DMS53 (cell line): ENCODE data around the gene SUCLG1.
"Not testable (repeated sequence)": the region's sequence is repeated elsewhere in the genome, so short reads cannot be mapped to it uniquely, and the experiment has no call there.

Experiments used
- DNase-seq: peaks from one replicate; lab custom pipeline; 2025; lab: John Stamatoyannopoulos, UW

The SUCLG1 gene

DNA sequence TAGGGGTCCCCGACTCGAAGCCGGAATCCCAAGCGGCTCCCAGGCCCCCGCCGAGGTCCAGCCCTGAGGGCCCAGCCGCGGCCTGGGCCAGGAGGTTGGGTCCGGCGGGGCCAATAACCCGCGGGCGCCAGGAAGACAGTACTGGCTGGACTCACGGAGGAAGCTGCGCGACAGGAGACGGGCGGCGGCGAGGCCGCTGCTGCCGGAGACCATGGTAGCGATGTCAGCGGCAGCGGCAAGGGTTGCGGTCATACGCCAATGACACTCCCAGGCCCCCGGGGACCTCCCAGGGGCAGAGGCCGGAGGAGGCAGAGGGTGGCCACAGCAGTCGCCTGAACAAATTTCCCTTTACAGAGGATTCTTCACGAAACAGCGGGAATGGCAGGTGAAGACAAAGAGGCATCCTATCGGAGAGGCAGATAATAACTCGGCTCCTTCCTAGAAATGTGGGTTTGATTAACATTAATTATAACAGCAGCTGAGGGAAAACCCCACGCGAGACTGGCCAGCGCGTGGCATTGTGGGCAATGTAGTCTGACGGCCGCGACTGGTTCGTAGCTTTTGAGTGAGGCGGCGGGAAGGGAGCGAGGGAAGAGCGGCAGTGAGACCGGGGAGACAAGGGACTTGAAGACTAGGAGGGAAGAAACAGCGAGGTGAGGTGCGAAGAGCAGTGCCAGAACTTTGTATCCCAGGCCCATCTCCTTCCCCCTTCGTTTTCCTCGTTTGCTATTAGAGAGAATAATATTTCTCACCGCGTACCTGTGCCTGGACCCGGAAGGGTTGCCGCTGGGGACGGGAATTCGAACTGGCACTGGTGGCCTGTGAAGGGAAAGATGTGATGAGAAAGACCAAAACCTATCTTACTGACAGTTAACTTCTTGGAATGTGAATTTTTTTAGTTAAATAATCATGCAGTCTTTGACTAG is at the start of gene SUCLG1:
TSS of gene SUCLG1 (minus strand) at position 263 of the 926 bp plus-strand sequence. CDS start at position 252, 11 bp downstream.
- DNase-seq, result peak; percentile 96

DNA sequence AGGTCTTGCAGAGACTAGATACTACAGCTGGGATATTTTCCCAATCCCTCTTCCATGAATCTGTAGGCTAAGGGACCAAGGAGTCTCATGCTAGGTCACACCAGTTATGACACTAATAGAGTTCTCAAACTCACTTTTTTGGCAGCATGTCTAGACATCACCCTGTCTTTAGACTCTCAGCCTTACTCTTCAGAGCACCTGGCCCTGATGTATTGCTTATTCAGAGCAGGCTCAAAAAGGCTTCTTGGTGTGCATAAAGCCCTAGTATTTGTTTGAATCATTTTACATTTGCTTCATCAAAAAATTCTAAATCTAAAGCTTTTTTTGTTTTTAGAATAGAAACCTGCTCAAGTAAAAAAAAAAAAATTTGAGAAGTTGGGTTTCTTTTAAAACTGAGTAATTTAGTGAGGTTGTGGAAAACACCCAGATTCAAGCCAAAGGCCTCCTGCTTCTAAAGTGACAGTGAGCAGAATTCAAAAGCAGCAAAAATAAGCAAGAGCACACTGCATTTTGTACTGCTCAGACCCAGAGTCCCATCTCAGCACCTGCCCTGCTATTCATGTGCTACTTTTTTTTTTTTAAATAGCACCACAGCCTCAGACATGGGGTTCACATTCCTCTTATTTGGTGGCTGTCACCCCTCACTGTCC is 39.2 kb upstream of the SUCLG1 start:
- no peak for DNase-seq

DNA sequence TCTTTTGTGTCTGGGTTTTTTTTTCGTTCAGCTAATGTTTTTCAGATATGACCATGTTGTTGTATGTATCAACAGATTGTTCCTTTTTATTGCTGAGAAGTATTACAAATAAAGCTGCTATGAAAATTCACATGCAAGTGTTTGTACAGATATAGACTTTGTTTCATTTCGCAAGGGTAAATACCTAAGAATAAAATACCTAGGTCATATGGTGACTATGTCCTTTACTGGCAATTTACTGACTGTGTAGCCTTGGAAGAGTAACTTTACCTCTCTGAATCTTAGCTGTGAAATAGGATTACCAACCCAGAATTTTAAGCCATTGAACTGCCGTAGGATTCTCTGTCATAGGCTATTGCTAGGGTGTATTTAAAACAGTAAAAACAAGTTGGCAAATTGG is 38.2 kb upstream of the SUCLG1 start:
- no peak for DNase-seq

DNA sequence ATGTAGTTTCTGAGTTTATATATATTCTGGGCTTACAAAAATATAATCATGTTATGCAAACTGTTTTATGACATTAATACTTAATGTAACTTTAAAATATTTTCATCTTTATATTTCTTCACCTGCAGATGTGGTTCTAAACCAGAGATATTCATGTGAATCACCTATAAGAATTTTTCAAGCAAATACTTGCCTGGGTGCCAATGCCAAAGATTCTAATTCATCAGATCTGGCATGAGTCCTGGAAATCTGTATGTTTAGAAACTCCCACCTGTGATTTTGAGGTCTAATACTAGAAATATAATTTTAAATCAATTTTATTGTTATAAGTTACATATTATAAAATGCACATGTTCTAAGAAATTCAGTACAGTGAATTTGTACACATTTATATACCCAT is 37.3 kb upstream of the SUCLG1 start:
- DNase-seq, result no peak

DNA sequence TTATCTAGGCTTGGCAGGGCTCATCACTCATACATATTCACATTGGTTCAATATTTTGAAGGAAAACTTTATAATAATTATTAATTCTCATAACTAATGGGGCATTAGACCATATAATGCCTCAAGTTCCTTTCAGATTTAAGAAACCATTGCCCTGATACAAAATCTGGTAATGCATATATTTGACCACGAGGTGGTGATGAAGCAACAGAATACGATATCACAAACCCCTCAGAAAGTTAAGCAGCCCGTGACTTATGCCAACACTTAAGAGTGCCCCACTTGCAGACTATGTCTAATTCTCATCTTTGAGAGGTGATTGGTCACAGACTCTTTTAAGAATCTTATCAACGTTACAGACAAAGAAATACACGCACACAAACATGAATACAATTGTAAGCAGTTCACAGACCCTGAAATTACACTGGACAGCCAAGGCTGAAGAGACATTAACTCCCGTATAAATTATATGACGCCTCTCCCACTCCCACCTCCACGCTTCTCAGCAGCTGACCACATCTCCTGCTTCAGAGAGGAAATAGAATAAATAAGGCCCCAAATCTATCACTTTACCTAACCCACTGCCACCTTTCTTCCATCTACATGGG is 36.6 kb upstream of the SUCLG1 start:
- peak; percentile 82 for DNase-seq

DNA sequence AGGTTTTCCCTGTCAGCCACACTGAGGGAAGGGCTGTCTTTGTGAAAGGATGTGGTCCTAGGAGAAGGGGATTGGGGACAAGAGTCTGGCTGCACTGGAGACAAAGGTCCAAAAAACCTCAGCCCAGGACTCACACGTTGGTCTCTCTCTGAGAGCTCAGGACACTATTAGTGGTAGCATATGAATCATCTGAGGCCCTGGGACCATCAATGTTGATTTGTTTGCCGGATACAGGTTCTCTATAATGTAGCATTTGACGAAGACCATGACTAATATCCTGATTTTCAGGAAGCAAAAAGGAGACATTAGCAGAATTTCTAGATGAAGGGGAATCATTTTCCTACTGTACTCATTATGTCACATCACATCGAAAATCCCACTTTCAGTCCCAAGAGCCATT is 35.0 kb upstream of the SUCLG1 start:
- peak; percentile 15 for DNase-seq

DNA sequence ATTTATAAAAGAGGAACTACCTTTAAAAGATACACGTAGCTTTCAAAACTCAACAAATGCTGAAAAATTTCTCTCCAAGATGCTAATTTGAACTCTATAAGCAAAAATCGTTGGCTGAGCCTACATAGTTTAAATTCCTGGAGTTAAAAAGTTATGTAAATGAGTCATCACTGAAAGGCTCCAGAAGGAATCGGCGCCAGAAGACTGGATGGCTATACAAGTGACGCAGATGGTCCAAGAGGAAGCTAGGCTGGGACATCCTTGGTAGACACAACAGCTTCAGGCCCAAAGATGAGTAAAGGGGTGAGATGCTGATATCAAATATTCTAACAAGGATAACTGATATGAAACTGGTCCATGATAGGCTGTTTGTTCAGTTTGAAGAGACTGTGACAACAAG is 34.4 kb upstream of the SUCLG1 start:
- no peak for DNase-seq

DNA sequence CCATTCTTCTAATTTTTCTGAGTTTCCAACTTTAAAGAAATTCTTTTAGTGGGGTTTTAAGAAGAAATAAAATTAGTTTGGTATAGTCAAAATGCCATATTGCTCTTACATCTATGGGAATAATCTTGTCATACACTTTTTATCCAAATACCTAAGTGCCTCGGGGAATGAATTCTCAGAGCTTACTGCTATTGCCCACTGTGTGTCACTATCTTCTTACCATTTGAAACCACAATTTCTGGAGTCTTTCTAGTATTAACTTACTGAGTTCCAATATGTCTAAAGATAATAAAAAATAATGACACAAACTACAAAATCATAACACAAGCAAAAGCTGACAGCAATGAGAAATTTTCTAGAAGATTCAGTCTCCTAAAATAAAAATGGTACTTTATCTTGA is 33.5 kb upstream of the SUCLG1 start:
- DNase-seq, result peak; percentile 17

DNA sequence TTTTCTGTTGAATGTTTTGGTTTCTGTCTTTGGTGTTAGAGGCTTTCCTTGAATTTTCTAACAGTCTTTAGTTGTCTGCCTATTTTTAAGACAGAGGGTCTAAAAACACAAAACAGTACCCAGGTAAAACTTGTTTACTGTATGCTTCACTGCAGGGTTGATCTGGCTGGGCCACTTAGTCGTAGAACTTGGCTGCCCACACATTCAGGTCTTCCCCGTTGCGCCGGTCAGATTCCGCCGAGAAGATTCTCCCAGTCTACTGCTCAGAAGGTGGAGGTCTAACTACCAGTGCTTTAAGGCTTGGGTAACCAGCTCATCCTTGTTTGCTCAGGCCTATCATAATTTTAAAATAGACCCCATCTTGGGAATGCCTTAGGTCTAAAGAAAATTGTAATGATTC is 32.7 kb upstream of the SUCLG1 start:
- DNase-seq, result no peak

DNA sequence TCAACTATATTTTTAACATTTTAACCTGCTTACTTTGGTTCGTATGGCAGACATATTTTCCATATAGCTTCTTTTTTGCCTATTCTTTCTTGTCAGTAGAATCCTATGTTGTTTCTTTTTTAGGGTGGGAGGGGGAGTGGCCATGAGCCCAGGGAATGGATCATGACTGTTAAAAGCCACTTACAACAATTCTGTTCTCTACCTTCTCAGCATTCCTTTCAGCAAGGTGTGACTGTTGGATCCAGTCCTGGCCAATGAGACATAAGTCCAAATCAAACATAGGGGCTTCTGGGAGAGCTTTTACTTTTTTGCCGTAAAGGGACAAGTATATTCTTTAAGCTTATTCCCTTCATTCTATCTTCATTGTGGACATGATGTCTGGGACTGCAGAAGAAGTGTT is 32.2 kb upstream of the SUCLG1 start:
- no peak for DNase-seq

DNA sequence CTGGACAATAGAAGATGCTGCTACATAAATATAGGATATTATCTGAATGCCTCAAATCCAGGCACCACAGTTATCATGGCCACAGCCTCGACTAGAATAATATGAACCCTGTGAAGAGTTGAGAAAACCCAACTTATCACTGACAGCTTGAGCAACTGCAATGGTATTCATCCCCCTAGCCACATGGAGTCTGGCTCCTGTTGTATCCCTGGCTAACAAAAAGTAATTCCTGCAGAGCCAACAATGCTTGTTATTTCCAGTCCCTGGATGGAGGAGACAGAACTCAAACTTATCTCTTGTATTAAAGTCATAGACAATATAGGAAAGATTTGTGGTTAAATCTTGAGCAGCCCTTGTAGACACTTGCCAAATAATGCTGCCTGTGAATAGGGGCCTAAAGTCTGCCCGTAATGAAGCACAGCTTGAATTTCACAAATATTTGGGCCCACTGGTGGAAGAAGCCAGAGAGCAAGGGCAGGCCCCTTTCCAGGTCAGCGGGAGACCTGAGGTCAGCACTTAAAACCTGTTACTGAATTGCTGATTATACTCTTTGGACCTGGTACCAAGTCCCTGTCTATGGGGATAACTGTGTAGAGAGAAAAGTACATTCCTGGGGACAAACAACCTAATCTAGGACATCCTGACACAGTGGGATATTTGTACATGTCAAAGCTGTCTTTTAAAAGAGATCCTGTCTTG is 28.4 kb upstream of the SUCLG1 start:
- DNase-seq, result no peak

DNA sequence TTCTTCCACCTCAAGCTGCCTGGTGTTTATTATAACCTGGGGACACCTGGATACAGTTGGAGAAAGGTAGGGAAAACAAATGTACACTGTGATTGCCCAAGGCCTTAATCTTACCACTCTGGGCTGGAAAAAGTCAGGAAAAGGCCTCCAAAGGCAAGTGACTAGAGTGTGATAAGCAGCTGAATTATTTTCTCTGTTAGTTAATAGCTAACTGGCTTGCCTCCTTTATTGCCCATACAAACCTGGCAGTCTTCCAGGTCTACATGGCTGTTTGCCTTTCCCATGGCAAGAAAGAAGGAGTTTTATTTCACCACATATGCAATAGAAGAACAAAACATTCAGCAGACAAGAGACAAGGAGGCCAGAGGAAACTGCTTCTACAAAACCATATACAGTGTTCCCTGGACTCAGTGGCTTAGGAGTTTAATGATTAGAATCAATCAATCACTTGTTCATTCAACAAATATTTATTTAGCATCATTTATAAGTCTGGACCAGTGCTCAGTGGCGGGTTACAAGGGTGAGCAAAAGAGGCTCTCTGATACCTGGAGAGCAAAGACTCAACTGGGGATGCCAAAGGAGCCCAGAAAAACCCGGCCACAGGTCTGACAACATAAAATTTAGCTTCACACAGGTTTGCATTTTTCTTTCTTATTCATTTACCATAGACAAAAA is 27.5 kb upstream of the SUCLG1 start:
- DNase-seq, result peak; percentile 92

DNA sequence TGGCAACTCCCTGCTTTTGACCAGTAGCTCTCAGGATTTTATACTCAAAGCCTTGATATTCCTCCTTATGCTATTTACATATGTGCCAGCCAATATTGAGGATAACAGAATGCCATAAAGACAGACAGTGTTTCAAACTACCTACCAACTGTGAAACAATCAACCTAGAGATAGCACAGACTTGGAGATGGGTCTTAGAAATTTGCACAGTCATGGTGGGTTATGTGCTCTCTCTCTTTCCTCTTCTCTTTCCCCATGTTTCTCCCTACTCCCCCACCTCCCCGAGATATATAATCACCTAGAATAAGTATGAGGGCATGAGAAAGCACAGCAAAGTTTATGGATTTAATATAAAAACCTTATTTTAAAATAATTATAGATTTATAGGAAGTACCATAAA is 24.2 kb upstream of the SUCLG1 start:
- DNase-seq, result no peak

DNA sequence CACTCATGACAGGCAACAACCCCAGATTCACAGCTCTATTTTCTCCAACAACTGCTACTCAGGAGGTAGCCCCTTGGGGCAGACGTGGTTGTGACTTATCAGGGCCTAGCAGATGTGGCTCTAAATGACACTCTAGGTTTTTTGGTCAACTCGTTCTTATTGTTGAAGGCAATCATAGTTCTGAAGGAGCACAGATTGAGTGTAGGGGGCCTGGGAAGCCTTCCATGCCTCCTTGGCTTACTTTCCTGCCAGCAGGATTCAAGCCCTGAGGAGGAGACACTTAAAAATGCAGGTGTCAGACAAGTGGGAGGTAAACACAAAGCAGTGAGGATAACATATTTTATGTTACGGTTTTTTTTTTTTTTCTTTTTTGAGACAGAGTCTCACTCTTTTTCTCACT is 23.5 kb upstream of the SUCLG1 start:
- no peak for DNase-seq

DNA sequence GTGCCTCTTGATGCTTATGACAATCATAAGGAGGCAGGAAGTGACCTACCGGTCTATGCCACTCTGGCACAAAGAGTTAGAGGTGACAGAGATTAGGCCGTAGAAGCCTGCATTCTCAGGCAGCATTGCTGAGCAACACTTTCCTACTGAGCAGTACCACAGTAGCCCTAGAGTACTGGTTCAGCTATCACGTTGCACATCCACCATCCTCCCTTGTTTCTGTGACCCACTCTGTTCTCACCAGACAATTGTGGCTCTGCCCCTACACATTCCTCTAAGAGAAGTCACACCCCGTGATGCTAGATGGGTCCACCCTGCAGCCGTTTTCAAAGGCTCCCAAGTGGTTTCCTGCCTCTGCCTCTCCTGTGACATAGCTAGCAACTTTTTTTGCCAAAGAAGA is 22.6 kb upstream of the SUCLG1 start:
- DNase-seq, result no peak

DNA sequence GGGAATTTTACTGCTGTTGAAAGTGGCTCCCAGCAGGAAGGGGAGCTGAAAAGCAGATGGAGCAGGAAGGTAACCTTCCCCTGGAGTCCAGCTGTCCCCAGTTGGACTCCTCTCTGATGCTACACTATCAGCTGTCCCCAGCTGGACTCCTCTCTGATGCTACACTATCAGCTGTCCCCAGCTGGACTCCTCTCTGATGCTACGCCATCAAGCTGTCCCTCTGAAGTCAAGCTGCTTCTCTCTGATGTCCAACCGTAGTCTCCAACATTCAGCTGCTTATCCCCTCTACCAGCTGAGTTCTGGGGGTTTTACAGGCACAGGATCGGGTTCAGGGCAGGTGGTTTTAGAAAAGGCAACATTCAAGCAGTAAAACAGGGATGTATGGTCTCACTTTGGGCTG is 19.8 kb upstream of the SUCLG1 start:
- no peak for DNase-seq

DNA sequence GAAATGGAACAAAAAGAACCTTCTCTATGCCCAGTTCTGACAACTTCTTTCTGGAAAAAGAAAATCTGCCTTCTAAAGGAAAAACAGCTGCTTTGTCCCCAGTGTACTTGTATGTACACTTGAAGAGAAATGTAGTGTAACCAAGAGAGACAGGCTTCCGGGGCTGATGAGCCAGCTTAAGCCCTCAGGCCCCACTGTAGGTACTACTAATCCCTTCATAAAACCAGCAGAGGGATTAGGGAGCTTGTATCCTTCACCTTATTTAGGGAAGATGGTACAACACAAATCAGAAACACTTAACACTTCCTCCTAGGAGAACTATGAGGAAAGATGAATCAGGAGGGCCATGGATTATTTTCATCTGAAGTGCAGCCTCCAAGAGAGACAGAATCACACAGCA is 18.8 kb upstream of the SUCLG1 start:
- DNase-seq, result peak; percentile 62

DNA sequence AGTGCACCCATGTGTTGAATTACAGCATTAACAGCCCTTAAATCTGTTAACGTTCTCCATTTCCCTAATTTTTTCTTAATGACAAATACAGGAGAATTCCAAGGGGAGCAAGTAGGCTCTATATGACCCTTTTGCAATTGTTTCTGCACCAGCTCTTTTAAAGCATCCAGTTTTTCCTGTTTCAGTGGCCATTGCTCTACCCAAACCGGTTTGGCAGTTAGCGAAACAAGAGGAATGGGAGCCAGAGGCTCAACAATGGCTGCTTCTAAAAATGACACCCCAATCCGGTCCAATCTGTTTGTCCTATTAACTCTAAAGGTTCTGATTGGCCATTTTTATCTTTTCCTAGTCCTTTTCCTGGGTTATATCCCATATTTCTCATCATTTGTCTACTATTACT is 15.1 kb upstream of the SUCLG1 start:
- peak; percentile 78 for DNase-seq

DNA sequence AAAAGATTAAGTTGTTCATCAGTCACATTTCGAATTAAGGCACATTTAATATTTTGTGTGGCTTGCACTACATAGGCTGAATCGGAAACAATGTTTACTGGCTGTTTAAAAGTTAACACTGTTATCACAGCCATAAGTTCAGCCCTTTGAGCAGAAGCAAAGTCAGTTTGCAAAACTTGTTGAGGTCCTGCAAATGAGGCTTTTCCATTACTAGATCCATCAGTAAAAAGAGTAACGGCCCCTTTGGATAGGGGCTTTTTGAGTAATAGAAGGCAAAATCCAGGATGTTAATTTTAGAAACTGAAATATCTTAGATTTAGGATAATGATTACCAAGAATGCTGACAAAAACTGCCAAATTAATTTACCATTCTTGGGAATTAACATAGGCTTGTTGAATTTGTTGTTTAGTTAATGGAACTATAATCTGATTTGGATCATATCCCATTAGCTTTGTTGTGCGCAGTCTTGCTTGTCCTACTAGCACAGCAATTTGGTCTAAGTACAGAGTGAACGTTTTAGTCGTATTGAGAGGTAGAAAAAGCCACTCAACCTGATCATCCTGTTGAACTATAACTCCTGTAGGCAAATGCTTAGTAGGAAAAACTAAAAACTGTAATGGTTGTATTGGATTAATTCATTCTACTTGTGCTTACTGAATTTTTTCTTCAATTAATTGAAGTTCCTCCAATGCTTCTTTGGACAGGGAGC is 13.9 kb upstream of the SUCLG1 start:
- no peak for DNase-seq

DNA sequence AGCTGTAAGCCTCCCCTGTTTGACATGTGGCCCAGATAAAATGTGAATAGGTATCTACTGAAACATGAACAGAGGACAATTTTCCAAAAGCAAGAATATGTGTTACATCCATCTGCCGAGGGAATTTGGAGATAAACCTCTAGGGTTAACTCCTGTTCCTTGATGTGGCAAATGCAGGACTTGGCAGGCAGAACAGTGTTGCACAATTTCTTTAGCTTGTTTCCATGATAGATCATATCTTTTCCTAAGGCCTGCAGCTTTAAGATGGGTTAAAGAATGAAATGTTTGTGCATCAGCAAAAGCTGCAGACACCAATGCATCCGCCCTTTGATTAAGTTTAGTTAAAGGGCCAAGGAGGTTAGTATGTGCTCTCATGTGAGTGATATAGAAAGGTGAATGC is 13.3 kb upstream of the SUCLG1 start:
- DNase-seq, result not testable (repeated sequence)

DNA sequence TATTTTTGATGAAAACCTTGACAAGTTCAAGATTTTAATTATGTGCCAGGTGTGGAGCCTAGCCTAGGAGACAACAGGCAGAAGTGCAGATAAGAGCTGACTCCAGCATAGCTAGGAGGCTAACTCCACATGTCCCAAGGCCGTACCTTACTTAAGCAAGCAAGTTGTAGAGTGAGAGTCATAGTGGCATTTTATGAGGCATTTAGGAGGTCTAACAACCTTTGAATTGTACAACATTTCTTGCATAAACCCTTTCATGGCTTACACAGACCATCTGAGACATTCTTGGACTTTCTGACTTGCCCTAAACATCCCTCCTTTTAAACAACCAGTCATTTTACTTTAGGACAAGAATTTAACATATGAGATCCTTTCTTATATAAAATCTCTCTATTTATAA is 8.3 kb upstream of the SUCLG1 start:
- DNase-seq, result no peak
